HepG2 (cell line): ENCODE data around the gene SNRPF. TPM values are rescaled to one million over a fixed set of nuclear protein-coding genes. Genes with fewer than 3 reads are reported as not detected.

Source experiments
- ATAC-seq: fragments of 200-7000 bp; cut with Tn5 transposase; 3 replicates; pipeline ENCODE4 v1.9.1; 2020; ENCODE audit warnings: mild to moderate bottlenecking, moderate library complexity
- BruUV-seq: library from RNA; stranded (reverse); fragments of 400-500 nt; replicated peaks from 2 replicates; lab custom pipeline; 2021; lab: Mats Ljungman, UMichigan
- CTCF ChIA-PET: fragments of 300-600 bp; formaldehyde crosslinking; extraction: SDS; loops from one replicate; lab custom pipeline; 2021; ENCODE audit warnings: low total read pairs, inconsistent platforms, low intra/inter-chr PET ratio; lab: Yijun Ruan, JAX
- POLR2A ChIA-PET: fragments of 350-600 bp; sonication (Branson Sonifier 250); formaldehyde crosslinking; loops from one replicate; lab custom pipeline; 2020; ENCODE audit warnings: antibody characterized with exemption, inconsistent platforms; lab: Yijun Ruan, JAX
- DNase-seq: peaks from one replicate; pipeline ENCODE4 v3.0.0-alpha.2; 2015; ENCODE audit warnings: low spot score
- FAIRE-seq: peaks from 3 replicates; lab custom pipeline; 2011; peaks lifted over from hg19 to GRCh38; lab: Jason Lieb, UNC
- H2AFZ ChIP-seq: one replicate; pipeline ENCODE4 v1.6.1; 2011; ENCODE audit warnings: low read length, inconsistent platforms
- H3K27ac ChIP-seq: fragments of 300-600 bp; 3 replicates; pipeline ENCODE4 v1.8.0; 2011; ENCODE audit warnings: mixed run types, mild to moderate bottlenecking, mixed read lengths, low read length, inconsistent platforms; ENCODE audit not compliant: insufficient read depth; ENCODE audit errors: extremely low read length
- H3K27me3 ChIP-seq, 2 experiments: fragments of 200-600 bp in 1 of 2; 2 replicates in 1 of 2; 3 replicates in 1 of 2; pipeline versions ENCODE4 v1.6.0 to v1.8.0; 2011; ENCODE audit warnings: low read length in 2 of 2, mild to moderate bottlenecking in 2 of 2, moderate library complexity in 2 of 2, inconsistent platforms in 1 of 2; ENCODE audit not compliant: insufficient read depth in 2 of 2, control insufficient read depth in 1 of 2
- H3K36me3 ChIP-seq, 2 experiments: fragments of 200-600 bp in 1 of 2; replicated peaks in 1 of 2; 2 replicates in 1 of 2; 3 replicates in 1 of 2; pipeline versions ENCODE4 v1.5.1 to v1.8.0; 2011; ENCODE audit warnings: low read length in 2 of 2, inconsistent platforms in 1 of 2; ENCODE audit not compliant: insufficient read depth in 2 of 2, control insufficient read depth in 1 of 2
- H3K4me1 ChIP-seq: 2 replicates; pipeline ENCODE4 v1.5.1; 2012; ENCODE audit warnings: low read length, inconsistent platforms; ENCODE audit not compliant: insufficient read depth
- H3K4me2 ChIP-seq: 2 replicates; pipeline ENCODE4 v1.6.0; 2011; ENCODE audit warnings: low read depth, low read length, inconsistent platforms
- H3K4me3 ChIP-seq, 3 experiments: fragments of 200-600 bp in 1 of 3; sonication (generic), shearing (Covaris generic) in 1 of 3; replicated peaks in 1 of 3; 2 replicates each; pipeline ENCODE4 v1.5.1; 2011 to 2016; ENCODE audit warnings: low read length in 3 of 3, inconsistent platforms in 2 of 3, low read depth in 2 of 3, mild to moderate bottlenecking in 2 of 3, control low read depth in 1 of 3, mixed read lengths in 1 of 3; ENCODE audit not compliant: insufficient read depth in 1 of 3
- H3K79me2 ChIP-seq: one replicate; pipeline ENCODE4 v1.6.1; 2011; ENCODE audit warnings: low read length, inconsistent platforms; ENCODE audit not compliant: insufficient read depth
- H3K9ac ChIP-seq: 2 replicates; pipeline ENCODE4 v1.6.0; 2011; ENCODE audit warnings: mild to moderate bottlenecking, low read depth, low read length, inconsistent platforms; ENCODE audit not compliant: insufficient read depth
- H3K9me3 ChIP-seq: 2 replicates; pipeline ENCODE4 v1.5.1; 2012; ENCODE audit warnings: mild to moderate bottlenecking, low read length
- H4K20me1 ChIP-seq: 2 replicates; pipeline ENCODE4 v1.6.0; 2011; ENCODE audit warnings: inconsistent platforms, mild to moderate bottlenecking, low read length, moderate library complexity; ENCODE audit not compliant: insufficient read depth
- ATF1 ChIP-seq: IDR thresholded peaks from 2 replicates; pipeline ENCODE4 v1.6.1; 2016; ENCODE audit warnings: mild to moderate bottlenecking, control low read depth
- NFIC ChIP-seq: IDR thresholded peaks from 2 replicates; pipeline ENCODE4 v1.6.1; 2012; ENCODE audit warnings: mild to moderate bottlenecking, low read length, inconsistent platforms
- PCBP1 ChIP-seq: fragments of 200-400 bp; formaldehyde crosslinking; IDR thresholded peaks from 2 replicates; pipeline ENCODE4 v1.6.1; 2017; ENCODE audit warnings: mild to moderate bottlenecking, low read depth, low read length, borderline replicate concordance
- RAD21 ChIP-seq: fragments of 450-650 bp; formaldehyde crosslinking; IDR thresholded peaks from 2 replicates; pipeline ENCODE4 v1.5.0; 2020; ENCODE audit warnings: mild to moderate bottlenecking
- SMARCE1 ChIP-seq: fragments of 450-650 bp; IDR thresholded peaks from 2 replicates; pipeline ENCODE4 v1.6.1; 2017; ENCODE audit warnings: borderline replicate concordance
- SMC3 ChIP-seq: IDR thresholded peaks from 2 replicates; pipeline ENCODE4 v1.6.1; 2011; ENCODE audit warnings: low read length, improper control_type of control experiment
- SOX13 ChIP-seq, 3 experiments: fragments of 450-650 bp in 1 of 3; sonication (generic) in 1 of 3; formaldehyde crosslinking in 1 of 3; IDR thresholded peaks in 2 of 3; conservative IDR thresholded peaks in 1 of 3; 2 replicates each; pipeline versions ENCODE4 v1.5.0 to v1.6.1; 2016 to 2020; ENCODE audit warnings: antibody characterized with exemption in 1 of 3, mild to moderate bottlenecking in 1 of 3, missing compliant biosample characterization in 1 of 3, missing genetic modification reagents in 1 of 3, moderate library complexity in 1 of 3
- WGBS: methylation state at CpG from one replicate; pipeline ENCODE4 v1.1.6; 2017; ENCODE audit warnings: low lambda C conversion rate; 5-methylcytosine and 5-hydroxymethylcytosine counted together
- in situ Hi-C: cut with HindIII; loops from 2 replicates; pipeline ENCODE4 v1.10.0; 2017; ENCODE audit warnings: low pct_unique_long_range_greater_than_20kb; ENCODE audit not compliant: extremely low pct_ligation_motif_present
- intact Hi-C: fragments of 100-400 bp; cut with micrococcal nuclease; formaldehyde crosslinking; loops from one replicate; pipeline ENCODE4 v1.10.0; 2022; ENCODE audit not compliant: unreplicated experiment
- polyA plus RNA-seq, 8 experiments: library from polyadenylated mRNA; depleted of rRNA in 3 of 8; stranded (reverse) in 7 of 8; unstranded in 1 of 8; fragments of >200 nt; fragmentation: Illumina TruSeq in 4 of 8; extraction: Trizol in 4 of 8; gene quantifications; 2 replicates each; pipeline versions ENCODE4 v1.2.1 to v1.2.3, GENCODE V29; 2011 to 2016; ENCODE audit warnings: low read depth in 4 of 8, missing spikeins in 1 of 8, mixed read lengths in 1 of 8; ENCODE audit not compliant: insufficient read depth in 1 of 8
- total RNA-seq, 5 experiments: library from RNA; depleted of rRNA; stranded (reverse); fragments of >200 nt; fragmentation: Illumina TruSeq; extraction: Trizol; gene quantifications; 2 replicates each; pipeline ENCODE4 v1.2.3, GENCODE V29; 2016; ENCODE audit warnings: low read depth in 1 of 5
- TF ChIP-seq, protein P1 (sequence below): IDR thresholded peaks from 2 replicates; pipeline ENCODE4 v1.4.0; 2020; ENCODE audit warnings: mild to moderate bottlenecking, missing genetic modification reagents
- TF ChIP-seq, protein P2 (sequence below): IDR thresholded peaks from 2 replicates; pipeline ENCODE4 v1.6.1; 2016
- TF ChIP-seq, protein P3 (sequence below): sonication (generic); formaldehyde crosslinking; IDR thresholded peaks from 2 replicates; pipeline ENCODE4 v1.9.0; 2021; ENCODE audit warnings: missing genetic modification reagents, borderline replicate concordance
- TF ChIP-seq, protein P4 (sequence below): sonication (generic); formaldehyde crosslinking; IDR thresholded peaks from 2 replicates; pipeline ENCODE4 v1.8.1; 2023; ENCODE audit warnings: mild to moderate bottlenecking, missing genetic modification reagents

SNRPF gene
- total and polyA plus RNA-seq, 2 of the 13 experiments (the other 11 are each of a cell fraction or from before 2014, with no cell fraction given) = 31.7 to 77.2 TPM

DNA sequence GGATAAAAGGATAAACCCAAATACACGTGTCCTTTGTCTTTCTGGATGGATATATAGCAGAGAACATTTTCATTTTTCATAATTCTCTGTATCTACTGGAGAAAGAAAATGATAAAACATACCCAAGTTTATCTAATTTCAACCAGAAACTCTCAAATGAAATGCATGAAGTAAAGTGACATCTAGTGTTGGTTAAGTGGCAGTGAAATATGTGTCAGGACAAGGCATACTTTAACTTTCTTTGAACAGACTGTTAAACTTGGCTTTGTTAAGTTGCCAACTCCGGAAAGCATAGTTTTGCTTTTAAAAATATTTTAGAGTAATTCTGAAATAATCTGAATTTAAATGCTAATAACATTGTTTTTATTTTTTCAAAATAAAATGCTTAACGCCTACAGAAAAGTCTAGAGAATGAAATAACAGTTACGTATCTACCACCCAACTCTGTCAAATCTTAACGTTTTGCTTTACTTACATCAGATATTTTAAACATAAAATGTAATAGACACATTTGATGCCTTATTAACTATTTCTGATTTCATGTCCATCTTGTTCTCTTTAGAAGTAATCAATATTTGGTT lies 43.0 kb upstream of the SNRPF start (continued):
- TF ChIP-seq, protein P1, sequence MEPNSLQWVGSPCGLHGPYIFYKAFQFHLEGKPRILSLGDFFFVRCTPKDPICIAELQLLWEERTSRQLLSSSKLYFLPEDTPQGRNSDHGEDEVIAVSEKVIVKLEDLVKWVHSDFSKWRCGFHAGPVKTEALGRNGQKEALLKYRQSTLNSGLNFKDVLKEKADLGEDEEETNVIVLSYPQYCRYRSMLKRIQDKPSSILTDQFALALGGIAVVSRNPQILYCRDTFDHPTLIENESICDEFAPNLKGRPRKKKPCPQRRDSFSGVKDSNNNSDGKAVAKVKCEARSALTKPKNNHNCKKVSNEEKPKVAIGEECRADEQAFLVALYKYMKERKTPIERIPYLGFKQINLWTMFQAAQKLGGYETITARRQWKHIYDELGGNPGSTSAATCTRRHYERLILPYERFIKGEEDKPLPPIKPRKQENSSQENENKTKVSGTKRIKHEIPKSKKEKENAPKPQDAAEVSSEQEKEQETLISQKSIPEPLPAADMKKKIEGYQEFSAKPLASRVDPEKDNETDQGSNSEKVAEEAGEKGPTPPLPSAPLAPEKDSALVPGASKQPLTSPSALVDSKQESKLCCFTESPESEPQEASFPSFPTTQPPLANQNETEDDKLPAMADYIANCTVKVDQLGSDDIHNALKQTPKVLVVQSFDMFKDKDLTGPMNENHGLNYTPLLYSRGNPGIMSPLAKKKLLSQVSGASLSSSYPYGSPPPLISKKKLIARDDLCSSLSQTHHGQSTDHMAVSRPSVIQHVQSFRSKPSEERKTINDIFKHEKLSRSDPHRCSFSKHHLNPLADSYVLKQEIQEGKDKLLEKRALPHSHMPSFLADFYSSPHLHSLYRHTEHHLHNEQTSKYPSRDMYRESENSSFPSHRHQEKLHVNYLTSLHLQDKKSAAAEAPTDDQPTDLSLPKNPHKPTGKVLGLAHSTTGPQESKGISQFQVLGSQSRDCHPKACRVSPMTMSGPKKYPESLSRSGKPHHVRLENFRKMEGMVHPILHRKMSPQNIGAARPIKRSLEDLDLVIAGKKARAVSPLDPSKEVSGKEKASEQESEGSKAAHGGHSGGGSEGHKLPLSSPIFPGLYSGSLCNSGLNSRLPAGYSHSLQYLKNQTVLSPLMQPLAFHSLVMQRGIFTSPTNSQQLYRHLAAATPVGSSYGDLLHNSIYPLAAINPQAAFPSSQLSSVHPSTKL (CRISPR knock-in tag) = peak; percentile 23; the same call in 1 of the 2 replicates
- TF ChIP-seq, protein P2, sequence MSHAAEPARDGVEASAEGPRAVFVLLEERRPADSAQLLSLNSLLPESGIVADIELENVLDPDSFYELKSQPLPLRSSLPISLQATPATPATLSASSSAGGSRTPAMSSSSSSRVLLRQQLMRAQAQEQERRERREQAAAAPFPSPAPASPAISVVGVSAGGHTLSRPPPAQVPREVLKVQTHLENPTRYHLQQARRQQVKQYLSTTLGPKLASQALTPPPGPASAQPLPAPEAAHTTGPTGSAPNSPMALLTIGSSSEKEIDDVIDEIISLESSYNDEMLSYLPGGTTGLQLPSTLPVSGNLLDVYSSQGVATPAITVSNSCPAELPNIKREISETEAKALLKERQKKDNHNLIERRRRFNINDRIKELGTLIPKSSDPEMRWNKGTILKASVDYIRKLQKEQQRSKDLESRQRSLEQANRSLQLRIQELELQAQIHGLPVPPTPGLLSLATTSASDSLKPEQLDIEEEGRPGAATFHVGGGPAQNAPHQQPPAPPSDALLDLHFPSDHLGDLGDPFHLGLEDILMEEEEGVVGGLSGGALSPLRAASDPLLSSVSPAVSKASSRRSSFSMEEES = 0 out of 2 replicates have a peak, but pooled peaks have one; percentile 19
- TF ChIP-seq RAD21 (CRISPR knock-in tag) = peak; percentile 75; the same call in 1 of the 2 replicates

DNA sequence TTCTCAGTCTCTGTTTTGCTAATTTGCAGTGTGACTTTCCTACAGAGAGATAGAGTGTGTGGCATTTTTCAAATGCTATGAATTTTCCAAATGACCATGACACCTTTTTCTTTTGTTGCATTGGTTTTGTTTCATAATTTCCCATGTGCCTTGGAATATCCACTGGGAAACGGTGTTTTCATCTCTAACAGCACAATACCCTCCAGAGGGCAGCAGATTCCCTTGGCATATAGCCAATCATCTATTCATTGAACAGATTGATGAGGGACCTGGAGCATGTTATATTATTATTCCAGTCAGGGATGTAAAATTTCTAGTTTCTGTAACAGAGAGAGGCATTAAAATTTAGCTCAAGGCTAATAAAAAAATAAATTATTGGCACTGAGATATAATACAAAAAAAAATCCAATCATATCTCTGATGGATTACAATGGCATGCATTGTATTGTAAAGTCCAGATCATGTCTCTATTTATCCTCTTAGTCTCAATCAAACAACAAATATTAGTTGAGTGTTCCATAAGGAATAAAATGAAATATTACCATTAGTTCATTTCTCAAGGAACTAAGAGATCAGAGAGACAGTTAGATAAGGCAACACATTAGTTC lies 38.6 kb upstream of the SNRPF start:
- Histone ChIP-seq H3K27me3 (no peaks in the 10 kb centered on the region), H3K79me2 (no peaks in the 10 kb centered on the region), H3K9me3 (no peaks in the 10 kb centered on the region), H3K4me3 (no peak overlapping the region), H3K4me1 (peaks cover 9% of the 10 kb centered on the region; the same call in 1 of the 2 replicates), H4K20me1 (no peaks in the 10 kb centered on the region), H3K27ac (no peak overlapping the region), H3K4me2 (no peak overlapping the region), H3K9ac (no peak overlapping the region), H2AFZ (no peak overlapping the region), H3K36me3 (no peaks in the 10 kb centered on the region)
- intact Hi-C loops = loop anchor here (1.0 to 10.0 kb wide), 3 partner anchors 29 to 178 kb away; no protein-coding TSS in a partner anchor
- DNase-seq (peak; percentile 62), FAIRE-seq (no peak), ATAC-seq (peak; percentile 43)
- 0% methylated on average over 1 of the region's 1 CpG for WGBS
- POLR2A ChIA-PET = no interaction called here
- in situ Hi-C loops = no loop called here
- CTCF ChIA-PET = interaction anchor here (1.3 to 1.7 kb wide), 3 partner anchors 28 to 238 kb away, joined by 5 to 18 read pairs (median 7); no protein-coding TSS in a partner anchor
- BruUV-seq = no TSS peak
- peak; percentile 87 for TF ChIP-seq SMC3
- no peak for TF ChIP-seq SMARCE1
- no peak for TF ChIP-seq SOX13 (IDR thresholded peaks at IDR 0.05)
- TF ChIP-seq SOX13 (CRISPR knock-in tag; conservative IDR thresholded peaks at IDR 0.05 in 1 of 2, IDR thresholded peaks at IDR 0.05 in 1 of 2) = peak in 1 of 2 experiments; percentile 11; a peak in 1 of 4 replicates
- no peak for TF ChIP-seq PCBP1
- TF ChIP-seq, protein P3, sequence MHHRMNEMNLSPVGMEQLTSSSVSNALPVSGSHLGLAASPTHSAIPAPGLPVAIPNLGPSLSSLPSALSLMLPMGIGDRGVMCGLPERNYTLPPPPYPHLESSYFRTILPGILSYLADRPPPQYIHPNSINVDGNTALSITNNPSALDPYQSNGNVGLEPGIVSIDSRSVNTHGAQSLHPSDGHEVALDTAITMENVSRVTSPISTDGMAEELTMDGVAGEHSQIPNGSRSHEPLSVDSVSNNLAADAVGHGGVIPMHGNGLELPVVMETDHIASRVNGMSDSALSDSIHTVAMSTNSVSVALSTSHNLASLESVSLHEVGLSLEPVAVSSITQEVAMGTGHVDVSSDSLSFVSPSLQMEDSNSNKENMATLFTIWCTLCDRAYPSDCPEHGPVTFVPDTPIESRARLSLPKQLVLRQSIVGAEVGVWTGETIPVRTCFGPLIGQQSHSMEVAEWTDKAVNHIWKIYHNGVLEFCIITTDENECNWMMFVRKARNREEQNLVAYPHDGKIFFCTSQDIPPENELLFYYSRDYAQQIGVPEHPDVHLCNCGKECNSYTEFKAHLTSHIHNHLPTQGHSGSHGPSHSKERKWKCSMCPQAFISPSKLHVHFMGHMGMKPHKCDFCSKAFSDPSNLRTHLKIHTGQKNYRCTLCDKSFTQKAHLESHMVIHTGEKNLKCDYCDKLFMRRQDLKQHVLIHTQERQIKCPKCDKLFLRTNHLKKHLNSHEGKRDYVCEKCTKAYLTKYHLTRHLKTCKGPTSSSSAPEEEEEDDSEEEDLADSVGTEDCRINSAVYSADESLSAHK = no peak
- TF ChIP-seq, protein P4, sequence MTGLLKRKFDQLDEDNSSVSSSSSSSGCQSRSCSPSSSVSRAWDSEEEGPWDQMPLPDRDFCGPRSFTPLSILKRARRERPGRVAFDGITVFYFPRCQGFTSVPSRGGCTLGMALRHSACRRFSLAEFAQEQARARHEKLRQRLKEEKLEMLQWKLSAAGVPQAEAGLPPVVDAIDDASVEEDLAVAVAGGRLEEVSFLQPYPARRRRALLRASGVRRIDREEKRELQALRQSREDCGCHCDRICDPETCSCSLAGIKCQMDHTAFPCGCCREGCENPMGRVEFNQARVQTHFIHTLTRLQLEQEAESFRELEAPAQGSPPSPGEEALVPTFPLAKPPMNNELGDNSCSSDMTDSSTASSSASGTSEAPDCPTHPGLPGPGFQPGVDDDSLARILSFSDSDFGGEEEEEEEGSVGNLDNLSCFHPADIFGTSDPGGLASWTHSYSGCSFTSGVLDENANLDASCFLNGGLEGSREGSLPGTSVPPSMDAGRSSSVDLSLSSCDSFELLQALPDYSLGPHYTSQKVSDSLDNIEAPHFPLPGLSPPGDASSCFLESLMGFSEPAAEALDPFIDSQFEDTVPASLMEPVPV = no peak
- peak; percentile 86 for TF ChIP-seq NFIC
- no peak for TF ChIP-seq ATF1 (CRISPR knock-in tag)
